Tibial nerve (tissue), 4 donors: ENCODE data around the gene FBXO30.

Experiments used
- CTCF ChIP-seq, 5 experiments: fragments of 200-600 bp in 3 of 5; fragments of 450-650 bp in 2 of 5; sonication (generic) in 3 of 5; IDR thresholded peaks; one replicate each; pipeline ENCODE4 v1.5.1; 2016 to 2019; ENCODE audit warnings: antibody characterized with exemption in 5 of 5, mild to moderate bottlenecking in 3 of 5, moderate library complexity in 2 of 5
- EP300 ChIP-seq, 2 donors: sonication (generic); formaldehyde crosslinking; IDR thresholded peaks; one replicate each; pipeline ENCODE4 v1.6.1; 2017; ENCODE audit warnings: antibody characterized with exemption in 2 of 2, mild to moderate bottlenecking in 1 of 2
- POLR2A ChIP-seq, 2 donors: fragments of 450-650 bp; IDR thresholded peaks; one replicate each; pipeline ENCODE4 v1.6.1; 2017; ENCODE audit warnings: antibody characterized with exemption in 2 of 2, mild to moderate bottlenecking in 2 of 2, moderate library complexity in 2 of 2

- TF ChIP-seq EP300 (IDR thresholded peaks at IDR 0.05) (no peak), CTCF (IDR thresholded peaks at IDR 0.05) (no peak), POLR2A (IDR thresholded peaks at IDR 0.05) (no peak)
Measured at GRCh38 chr6:145841668-145842067, 27.1 kb upstream of the FBXO30 start.
